ENCODE measurements around the gene UGT1A4. TPM values are rescaled to one million over a fixed set of nuclear protein-coding genes. Genes with fewer than 3 reads are reported as not detected.

The UGT1A4 gene
- total RNA-seq, 4 donors from 2014 or later: 0.51 TPM; not detected in 3

DNA sequence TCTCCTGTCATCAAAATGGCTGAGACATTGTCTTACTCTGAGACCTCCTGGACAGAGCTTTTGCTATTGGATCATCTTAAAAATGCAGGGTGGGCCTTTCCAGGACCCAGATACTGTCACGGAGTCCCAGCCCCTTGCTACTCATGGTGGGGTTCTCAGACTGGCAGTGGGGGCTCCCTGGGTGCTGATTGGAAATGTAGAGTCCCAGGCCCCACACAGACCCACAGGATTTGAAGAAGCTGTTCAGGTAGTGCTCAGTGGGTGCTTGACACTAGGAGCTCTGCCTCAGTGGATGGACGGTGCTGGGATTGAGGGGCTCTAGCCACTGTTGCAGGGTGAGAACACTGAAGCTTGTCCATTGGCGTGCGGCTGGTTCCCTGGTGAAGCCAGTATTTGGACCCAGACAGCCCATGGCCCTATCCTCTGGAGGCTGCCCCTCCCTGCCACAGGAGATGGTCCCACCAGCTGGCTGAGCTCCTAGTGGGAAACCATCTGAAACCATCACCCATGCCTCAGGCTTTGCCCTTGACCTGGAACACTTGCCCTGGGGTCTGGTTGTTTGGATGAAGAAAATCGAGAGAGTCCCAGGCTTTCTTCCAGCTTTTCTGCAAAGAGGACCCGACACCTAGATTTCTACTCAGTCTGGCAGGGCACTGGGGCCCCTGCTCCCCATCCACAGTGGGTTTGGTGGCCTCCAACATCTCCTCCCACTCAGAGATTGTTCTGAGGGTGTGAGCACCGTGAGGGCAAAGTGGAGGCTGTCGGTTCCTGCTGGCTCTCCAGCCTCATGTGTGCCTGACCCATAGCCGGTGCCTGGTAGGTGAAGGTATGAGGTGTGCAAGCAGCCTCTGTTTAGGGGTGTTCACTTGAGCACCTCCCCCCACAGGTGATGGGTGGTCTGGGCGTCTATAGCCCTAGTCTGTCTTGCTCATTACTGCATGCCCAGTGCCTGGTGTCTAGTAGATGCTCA is 89.7 kb downstream of the UGT1A4 start:
- intact Hi-C loops (cut with DNase I; ENCODE audit: low total_unique reads): no loop called here
- Histone ChIP-seq H3K27me3 (no peaks in the 10 kb centered on the region), H3K4me3 (no peak overlapping the region)

GRCh38 chr2:233810385-233810784 is 91.8 kb downstream of the UGT1A4 start:
- TF ChIP-seq POLR2A (IDR thresholded peaks at IDR 0.05) (no peak), CTCF (IDR thresholded peaks at IDR 0.05 in 4 of 5, conservative IDR thresholded peaks at IDR 0.05 in 1 of 5) (no peak)
- intact Hi-C loops (cut with DNase I; ENCODE audit: low total_unique reads): no loop called here
- H3K36me3 ChIP-seq: no peaks in the 10 kb centered on the region
- no peaks in the 10 kb centered on the region for H3K27me3 ChIP-seq
- DNase-seq (no peak), ATAC-seq (no peak)
- H3K4me3 ChIP-seq: no peak overlapping the region
- H3K4me1 ChIP-seq: no peaks in the 10 kb centered on the region
- no peaks in the 10 kb centered on the region for H3K9me3 ChIP-seq
- in situ Hi-C loops (cut with MboI; ENCODE audit: low sequenced_read_pairs in 4 of 4): no loop called here
- no peak overlapping the region for H3K27ac ChIP-seq

More for the DNA sequence above, 89.7 kb downstream of the UGT1A4 start:
- Histone ChIP-seq H3K36me3 (no peaks in the 10 kb centered on the region), H3K4me1 (no peaks in the 10 kb centered on the region), H3K27ac (no peak overlapping the region), H3K9me3 (no peaks in the 10 kb centered on the region)
- no peak for TF ChIP-seq CTCF (IDR thresholded peaks at IDR 0.05 in 4 of 5, conservative IDR thresholded peaks at IDR 0.05 in 1 of 5)
- TF ChIP-seq POLR2A (IDR thresholded peaks at IDR 0.05): no peak
- ATAC-seq (no peak), DNase-seq (no peak)
- in situ Hi-C loops (cut with MboI; ENCODE audit: low sequenced_read_pairs in 4 of 4): no loop called here

DNA sequence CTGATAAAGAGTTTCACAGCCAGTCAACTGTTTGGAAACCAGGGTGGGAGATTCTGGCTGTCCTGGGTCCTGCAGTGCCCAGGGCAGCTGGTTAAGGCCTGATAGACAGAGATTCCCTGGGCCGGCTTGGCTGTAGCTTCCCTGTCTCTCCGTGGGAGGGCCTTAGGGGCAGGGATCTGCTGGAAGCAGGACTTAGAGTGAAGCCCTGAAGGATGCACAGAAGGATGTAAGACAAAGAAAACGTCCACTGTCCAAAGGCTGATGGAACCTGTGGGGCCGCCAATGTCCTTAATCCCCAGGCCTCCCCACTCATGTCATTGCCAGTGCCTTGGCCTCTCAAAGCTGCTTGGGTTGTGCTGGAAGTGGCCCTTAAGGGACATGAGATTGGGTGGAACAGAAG is 92.6 kb downstream of the UGT1A4 start:
- H3K4me3 ChIP-seq: no peak overlapping the region
- no peaks in the 10 kb centered on the region for H3K4me1 ChIP-seq
- no peaks in the 10 kb centered on the region for H3K9me3 ChIP-seq
- DNase-seq (no peak), ATAC-seq (no peak)
- intact Hi-C loops (cut with DNase I; ENCODE audit: low total_unique reads) (no loop called here), in situ Hi-C loops (cut with MboI; ENCODE audit: low sequenced_read_pairs in 4 of 4) (no loop called here)
- no peak overlapping the region for H3K27ac ChIP-seq
- H3K36me3 ChIP-seq: no peaks in the 10 kb centered on the region
- TF ChIP-seq POLR2A (IDR thresholded peaks at IDR 0.05): no peak
- TF ChIP-seq CTCF (IDR thresholded peaks at IDR 0.05 in 4 of 5, conservative IDR thresholded peaks at IDR 0.05 in 1 of 5): no peak
- no peaks in the 10 kb centered on the region for H3K27me3 ChIP-seq

GRCh38 chr2:233811732-233812131 is 93.2 kb downstream of the UGT1A4 start:
- in situ Hi-C loops (cut with MboI; ENCODE audit: low sequenced_read_pairs in 4 of 4): no loop called here
- Histone ChIP-seq H3K4me3 (no peak overlapping the region), H3K36me3 (no peaks in the 10 kb centered on the region), H3K4me1 (no peaks in the 10 kb centered on the region), H3K27me3 (no peaks in the 10 kb centered on the region), H3K27ac (no peak overlapping the region), H3K9me3 (no peaks in the 10 kb centered on the region)
- TF ChIP-seq POLR2A (IDR thresholded peaks at IDR 0.05) (no peak), CTCF (IDR thresholded peaks at IDR 0.05 in 4 of 5, conservative IDR thresholded peaks at IDR 0.05 in 1 of 5) (no peak)
- ATAC-seq (no peak), DNase-seq (no peak)
- intact Hi-C loops (cut with DNase I; ENCODE audit: low total_unique reads): no loop called here

Measured in gastrocnemius medialis (tissue), 4 donors.